ENCODE results near the gene DOCK10. TPM values are rescaled to one million over a fixed set of nuclear protein-coding genes. Genes with fewer than 3 reads are reported as not detected.

Gene DOCK10
- total and polyA plus RNA-seq, 2 donors (not counting 3 experiments of a cell fraction or from before 2014, with no cell fraction given), result 5.8 to 23.0 TPM

DNA sequence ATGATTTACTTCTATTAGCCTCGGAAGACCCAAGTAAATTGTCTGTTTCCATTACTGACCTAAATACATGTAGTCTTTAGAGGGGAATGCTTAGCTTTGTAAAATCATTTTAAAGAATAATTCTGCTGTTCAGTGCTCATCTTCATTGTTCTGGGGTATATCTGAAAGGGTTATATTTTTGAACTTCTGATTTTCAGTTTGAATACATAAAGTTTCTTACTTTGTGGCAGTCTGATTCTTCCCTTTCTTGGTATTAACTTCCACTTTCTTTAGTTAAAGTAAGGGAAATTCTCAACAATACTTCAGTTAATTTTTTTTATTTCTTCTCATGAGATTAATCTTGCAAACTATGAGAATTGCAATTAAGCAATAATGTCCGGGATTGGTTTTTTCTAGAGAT lies 148.4 kb downstream of the DOCK10 start:
- TF ChIP-seq GATA2 (IDR thresholded peaks at IDR 0.05; ENCODE audit: insufficient read depth, insufficient read length, low read depth, low read length) (no peak), EZH2 (IDR thresholded peaks at IDR 0.05; ENCODE audit: borderline replicate concordance, low read depth, low read length, severe bottlenecking) (no peak), MYC (IDR thresholded peaks at IDR 0.05; ENCODE audit: low read depth, low read length) (no peak), JUN (IDR thresholded peaks at IDR 0.05; ENCODE audit: borderline replicate concordance, insufficient read depth, insufficient read length, low read depth) (no peak), FOS (IDR thresholded peaks at IDR 0.05; ENCODE audit: borderline replicate concordance, insufficient read depth, low read length) (no peak), POLR2A (IDR thresholded peaks at IDR 0.05; ENCODE audit: low read depth, low read length) (no peak), POLR2AphosphoS5 (IDR thresholded peaks at IDR 0.05; ENCODE audit: insufficient read depth, low read depth, low read length) (no peak)
- TF ChIP-seq, protein P1, sequence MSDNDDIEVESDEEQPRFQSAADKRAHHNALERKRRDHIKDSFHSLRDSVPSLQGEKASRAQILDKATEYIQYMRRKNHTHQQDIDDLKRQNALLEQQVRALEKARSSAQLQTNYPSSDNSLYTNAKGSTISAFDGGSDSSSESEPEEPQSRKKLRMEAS (IDR thresholded peaks at IDR 0.05; ENCODE audit: insufficient read depth, insufficient read length), result no peak
- TF ChIP-seq, protein P2, sequence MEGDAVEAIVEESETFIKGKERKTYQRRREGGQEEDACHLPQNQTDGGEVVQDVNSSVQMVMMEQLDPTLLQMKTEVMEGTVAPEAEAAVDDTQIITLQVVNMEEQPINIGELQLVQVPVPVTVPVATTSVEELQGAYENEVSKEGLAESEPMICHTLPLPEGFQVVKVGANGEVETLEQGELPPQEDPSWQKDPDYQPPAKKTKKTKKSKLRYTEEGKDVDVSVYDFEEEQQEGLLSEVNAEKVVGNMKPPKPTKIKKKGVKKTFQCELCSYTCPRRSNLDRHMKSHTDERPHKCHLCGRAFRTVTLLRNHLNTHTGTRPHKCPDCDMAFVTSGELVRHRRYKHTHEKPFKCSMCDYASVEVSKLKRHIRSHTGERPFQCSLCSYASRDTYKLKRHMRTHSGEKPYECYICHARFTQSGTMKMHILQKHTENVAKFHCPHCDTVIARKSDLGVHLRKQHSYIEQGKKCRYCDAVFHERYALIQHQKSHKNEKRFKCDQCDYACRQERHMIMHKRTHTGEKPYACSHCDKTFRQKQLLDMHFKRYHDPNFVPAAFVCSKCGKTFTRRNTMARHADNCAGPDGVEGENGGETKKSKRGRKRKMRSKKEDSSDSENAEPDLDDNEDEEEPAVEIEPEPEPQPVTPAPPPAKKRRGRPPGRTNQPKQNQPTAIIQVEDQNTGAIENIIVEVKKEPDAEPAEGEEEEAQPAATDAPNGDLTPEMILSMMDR (IDR thresholded peaks at IDR 0.05; ENCODE audit: extremely low read depth in 1 of 2, insufficient read depth in 1 of 2, low read depth in 1 of 2, low read length in 2 of 2), result no peak
- H3K27me3 ChIP-seq (ENCODE audit: control insufficient read depth in 2 of 2, insufficient read depth in 2 of 2, low read length in 2 of 2), result no peaks in the 10 kb centered on the region
- H3K4me1 ChIP-seq (ENCODE audit: control insufficient read depth, extremely low read depth, insufficient read depth, low read length), result no peaks in the 10 kb centered on the region
- dilution Hi-C loops (cut with MboI; ENCODE audit: extremely low pct_ligation_motif_present, low sequenced_read_pairs) (no loop called here), intact Hi-C loops (cut with micrococcal nuclease) (no loop called here)
- FAIRE-seq (no peak), DNase-seq (ENCODE audit: low read depth, low spot score) (no peak)
- H3K27ac ChIP-seq (ENCODE audit: insufficient read depth, low read depth, low read length), result no peak overlapping the region
- H3K9me3 ChIP-seq (replicated peaks; ENCODE audit: control insufficient read depth, insufficient read depth, low read length), result no peaks in the 10 kb centered on the region
- no TSS peak for BruUV-seq (replicated peaks)
- H3K4me3 ChIP-seq (replicated peaks in 1 of 3; ENCODE audit: insufficient read depth in 1 of 3, low read depth in 1 of 3, low read length in 3 of 3), result no peak overlapping the region
- no peak overlapping the region for H2AFZ ChIP-seq (ENCODE audit: low read depth, low read length)
- POLR2A ChIA-PET, result no interaction called here
- no peaks in the 10 kb centered on the region for H3K9me1 ChIP-seq (replicated peaks; ENCODE audit: control insufficient read depth, extremely low read depth, insufficient read depth, low read length)
- H3K4me2 ChIP-seq (ENCODE audit: insufficient read depth, low read length), result no peak overlapping the region
- no peak overlapping the region for H3K9ac ChIP-seq (replicated peaks; ENCODE audit: extremely low read depth, insufficient read depth, low read length)
- CTCF ChIA-PET, result interaction anchor here (1.7 kb wide), 1 partner anchor 12 kb away, joined by 4 read pairs; no protein-coding TSS in a partner anchor
- no peaks in the 10 kb centered on the region for H3K79me2 ChIP-seq (ENCODE audit: control insufficient read depth, insufficient read depth, low read length)
- no peaks in the 10 kb centered on the region for H3K36me3 ChIP-seq (ENCODE audit: control insufficient read depth in 2 of 2, extremely low read depth in 1 of 2, insufficient read depth in 2 of 2, low read length in 2 of 2)
- no peaks in the 10 kb centered on the region for H4K20me1 ChIP-seq (replicated peaks; ENCODE audit: control insufficient read depth, extremely low read depth, insufficient read depth, low read length)
